Activated CD8-positive, alpha-beta memory T cell treated with anti-CD3 and anti-CD28 coated beads for 1 hour (primary cell): ENCODE measurements around the gene CNTN4.

Source experiments
- DNase-seq, 2 donors: peaks; one replicate each; pipeline ENCODE4 v3.0.0-alpha.2; 2020; ENCODE audit warnings: low read depth in 1 of 2; ENCODE audit errors: extremely low read depth in 1 of 2

The CNTN4 gene

GRCh38 chr3:2148561-2149340 is 50.1 kb downstream of the CNTN4 start:
- DNase-seq = no peak

DNA sequence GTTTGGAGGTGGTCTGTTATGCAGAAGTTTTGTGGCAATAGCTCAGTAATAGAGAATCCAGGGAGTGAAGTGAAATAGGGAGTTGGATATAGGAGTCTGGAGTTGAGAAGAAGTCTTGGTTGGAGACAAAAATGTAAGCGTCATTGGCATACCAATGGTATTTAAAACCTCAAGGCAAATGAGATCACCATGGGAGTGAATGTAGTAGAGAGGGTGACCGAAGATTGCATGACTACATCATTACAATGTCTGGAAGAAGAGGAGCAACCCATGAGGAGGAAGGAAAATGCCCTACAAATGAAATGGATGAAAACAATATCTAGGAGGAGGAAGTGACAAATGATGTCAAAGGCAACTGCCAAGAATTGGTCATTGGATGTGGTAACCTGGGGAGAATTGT is 54.4 kb downstream of the CNTN4 start:
- no peak for DNase-seq

DNA sequence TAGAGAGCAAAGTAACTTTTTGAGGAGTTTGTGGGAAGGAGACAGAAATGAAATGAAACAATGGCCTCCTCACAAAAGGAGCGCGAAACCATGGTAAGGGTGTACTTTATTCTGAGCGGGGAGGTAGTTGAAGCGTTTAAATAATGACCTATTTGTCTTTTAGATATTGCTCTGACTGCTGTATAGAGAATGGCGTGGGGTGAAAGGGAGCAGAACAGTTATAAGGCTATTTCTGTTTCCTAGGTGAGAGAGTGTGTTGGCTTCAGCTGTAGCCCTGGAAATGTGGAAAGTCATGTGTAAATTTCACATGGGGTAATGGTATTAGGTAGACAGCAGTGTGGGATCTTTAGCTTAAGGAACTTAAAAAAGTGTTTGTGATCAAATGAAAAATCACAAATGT is 54.9 kb downstream of the CNTN4 start:
- DNase-seq = no peak

- DNase-seq = no peak
Observed at GRCh38 chr3:2154621-2155020, 56.0 kb downstream of the CNTN4 start.

DNA sequence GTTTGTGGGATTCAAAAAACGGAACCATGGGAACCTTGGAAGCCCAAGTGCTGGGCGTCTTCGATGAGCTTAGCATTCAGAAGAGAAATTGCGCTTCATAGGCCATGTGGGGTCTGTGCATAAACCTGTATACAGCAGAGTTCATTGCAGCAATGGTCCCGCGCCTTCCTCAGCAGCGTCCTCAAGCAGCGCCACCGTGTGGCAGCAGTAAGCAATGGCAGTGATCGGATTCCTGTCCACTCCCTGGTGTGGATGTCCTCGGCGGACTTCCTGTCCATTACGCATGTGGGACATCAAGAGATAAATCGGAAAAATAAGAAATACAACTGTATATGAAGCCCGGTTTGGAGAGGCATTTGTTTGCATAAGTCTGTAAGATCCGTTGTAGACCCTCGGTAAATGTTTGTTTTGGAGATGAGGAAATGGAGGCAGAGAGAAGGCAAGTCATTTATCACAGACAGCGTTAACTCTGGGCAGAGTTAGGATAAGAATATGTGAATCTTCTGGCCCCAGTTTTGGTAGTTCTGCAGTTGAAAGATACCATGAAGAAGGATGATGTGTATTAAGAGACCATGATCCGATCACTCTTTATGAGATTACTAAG is 57.7 kb downstream of the CNTN4 start:
- DNase-seq = no peak

GRCh38 chr3:2158828-2159227 is 60.2 kb downstream of the CNTN4 start:
- DNase-seq = no peak

GRCh38 chr3:2166552-2166951 is 67.9 kb downstream of the CNTN4 start:
- DNase-seq = no peak

DNA sequence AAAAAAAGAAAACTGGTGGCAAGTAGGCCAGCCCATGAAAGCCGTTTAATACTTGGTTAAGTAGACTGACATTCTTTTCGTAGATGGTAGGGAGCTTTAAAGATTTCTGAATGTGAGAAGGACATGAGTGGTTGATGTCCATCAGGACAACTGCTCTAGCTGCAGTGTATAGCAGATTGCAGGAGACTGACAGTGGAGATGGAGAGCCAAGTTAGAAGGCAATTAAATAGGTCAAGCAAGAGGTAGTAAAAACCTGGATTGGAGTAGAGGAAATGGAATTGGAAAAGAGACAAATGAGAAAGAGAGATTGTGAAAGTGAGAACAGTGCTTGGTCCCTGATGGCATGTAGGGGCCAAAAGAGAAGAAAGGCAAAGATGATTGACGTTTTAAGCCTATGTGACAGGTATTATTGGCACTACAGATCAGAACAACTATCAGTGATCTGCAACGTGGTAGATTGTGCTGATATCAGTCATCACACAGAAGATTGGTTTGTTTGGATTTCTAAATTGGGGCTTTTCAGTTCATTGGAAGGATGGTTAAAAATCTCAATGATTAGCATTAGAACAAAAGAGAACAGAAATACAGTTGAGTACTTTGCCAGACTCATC is 74.0 kb downstream of the CNTN4 start:
- no peak for DNase-seq

- DNase-seq = no peak
Observed at GRCh38 chr3:2180634-2181033, 82.0 kb downstream of the CNTN4 start.

DNA sequence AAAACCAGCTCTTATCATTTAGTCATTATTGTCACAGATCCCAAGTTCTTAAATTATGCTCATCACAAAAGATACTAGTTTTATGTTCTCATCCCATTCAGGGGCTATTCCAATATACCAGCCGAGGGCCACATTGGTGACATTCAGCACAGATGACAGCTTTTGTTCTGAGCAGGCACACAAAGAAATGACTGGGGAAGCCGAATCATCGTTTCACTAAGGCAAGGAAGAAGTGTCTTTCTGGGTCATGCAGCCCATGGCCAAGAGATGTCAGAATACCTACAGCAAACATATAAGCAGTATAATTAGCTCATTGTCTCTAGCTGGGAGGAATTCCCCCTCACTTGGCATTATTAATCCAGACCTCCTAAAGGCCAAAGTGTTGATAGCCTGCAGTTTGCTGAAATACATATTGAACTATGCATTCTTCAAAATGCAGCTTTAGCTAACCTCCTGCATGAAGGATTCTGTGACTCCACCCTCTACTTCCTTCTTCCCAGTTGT is 100.2 kb downstream of the CNTN4 start:
- DNase-seq = no peak

GRCh38 chr3:2204054-2204453 is 105.4 kb downstream of the CNTN4 start:
- DNase-seq = no peak

GRCh38 chr3:2205692-2206091 is 107.0 kb downstream of the CNTN4 start:
- DNase-seq = no peak

GRCh38 chr3:2206536-2206935 is 107.9 kb downstream of the CNTN4 start:
- no peak for DNase-seq

DNA sequence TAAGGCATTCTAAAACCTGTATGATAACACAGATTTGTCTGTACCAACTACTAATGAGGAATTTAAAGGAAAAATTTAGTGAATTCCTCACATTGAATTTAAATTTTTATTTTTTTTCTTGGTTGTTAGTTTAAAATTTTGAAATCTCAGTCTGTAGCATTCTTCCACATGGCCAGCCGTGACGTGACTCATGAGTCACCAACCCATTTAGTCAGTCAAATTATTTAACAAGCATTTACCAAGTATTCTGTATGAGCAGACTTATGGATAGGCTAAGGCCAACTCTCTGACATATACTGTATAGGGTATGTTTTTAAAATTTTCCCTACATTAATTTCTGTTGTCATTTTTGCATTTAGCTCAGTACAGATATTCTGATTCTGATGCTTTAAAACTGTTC is 112.9 kb downstream of the CNTN4 start:
- no peak for DNase-seq

DNA sequence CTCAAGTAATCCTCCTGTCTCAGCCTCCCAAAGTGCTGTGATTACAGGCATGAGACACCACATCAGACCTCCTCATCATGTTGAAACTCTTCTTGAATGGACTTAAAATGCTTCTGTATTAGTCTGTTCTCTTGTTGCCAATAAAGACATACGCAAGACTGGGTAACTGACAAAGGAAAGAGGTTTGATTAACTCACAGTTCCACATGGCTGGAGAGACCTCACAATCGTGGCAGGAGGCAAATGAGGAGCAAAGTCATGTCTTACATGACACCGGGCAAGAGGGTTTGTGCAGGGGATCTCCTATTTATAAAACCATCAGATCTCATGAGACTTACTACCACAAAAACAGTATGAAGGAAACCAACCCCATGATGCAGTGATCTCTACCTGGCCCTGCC is 113.5 kb downstream of the CNTN4 start:
- no peak for DNase-seq

- no peak for DNase-seq
Observed at GRCh38 chr3:2218375-2218774, 119.7 kb downstream of the CNTN4 start.

DNA sequence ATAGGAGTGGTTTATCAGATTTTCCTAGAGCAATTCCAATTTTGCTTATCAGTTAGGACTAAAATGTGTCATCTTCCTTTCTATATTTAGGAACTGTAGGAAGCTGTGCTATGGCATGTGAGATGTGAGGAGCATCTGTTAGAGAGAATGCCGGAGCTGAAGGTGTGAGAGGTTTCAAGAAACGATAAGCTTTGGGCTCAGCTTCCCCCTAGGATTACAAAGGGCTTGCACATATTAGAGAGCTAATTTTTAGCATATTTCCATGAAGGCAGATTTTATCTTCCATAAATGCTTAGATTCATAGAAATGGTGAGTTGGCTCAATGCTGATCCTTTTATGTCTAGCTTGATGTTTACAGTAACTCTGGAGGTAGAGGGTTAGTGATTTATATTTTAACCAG is 120.2 kb downstream of the CNTN4 start:
- DNase-seq = no peak

- no peak for DNase-seq
Observed at GRCh38 chr3:2236203-2236602, 137.5 kb downstream of the CNTN4 start.

- DNase-seq = no peak
Observed at GRCh38 chr3:2244137-2244536, 145.5 kb downstream of the CNTN4 start.

GRCh38 chr3:2246873-2247648 is 148.4 kb downstream of the CNTN4 start:
- no peak for DNase-seq

- no peak for DNase-seq
Observed at GRCh38 chr3:2247831-2248230, 149.2 kb downstream of the CNTN4 start.
